Retina (tissue), 1 donor: Measurements from ENCODE around the gene KCNJ12.
"Not testable (repeated sequence)": the region's sequence is repeated elsewhere in the genome, so short reads cannot be mapped to it uniquely, and the experiment has no call there.

Source experiments
- DNase-seq: peaks from one replicate; pipeline ENCODE4 v3.0.0-alpha.2; 2016

Gene KCNJ12

DNA sequence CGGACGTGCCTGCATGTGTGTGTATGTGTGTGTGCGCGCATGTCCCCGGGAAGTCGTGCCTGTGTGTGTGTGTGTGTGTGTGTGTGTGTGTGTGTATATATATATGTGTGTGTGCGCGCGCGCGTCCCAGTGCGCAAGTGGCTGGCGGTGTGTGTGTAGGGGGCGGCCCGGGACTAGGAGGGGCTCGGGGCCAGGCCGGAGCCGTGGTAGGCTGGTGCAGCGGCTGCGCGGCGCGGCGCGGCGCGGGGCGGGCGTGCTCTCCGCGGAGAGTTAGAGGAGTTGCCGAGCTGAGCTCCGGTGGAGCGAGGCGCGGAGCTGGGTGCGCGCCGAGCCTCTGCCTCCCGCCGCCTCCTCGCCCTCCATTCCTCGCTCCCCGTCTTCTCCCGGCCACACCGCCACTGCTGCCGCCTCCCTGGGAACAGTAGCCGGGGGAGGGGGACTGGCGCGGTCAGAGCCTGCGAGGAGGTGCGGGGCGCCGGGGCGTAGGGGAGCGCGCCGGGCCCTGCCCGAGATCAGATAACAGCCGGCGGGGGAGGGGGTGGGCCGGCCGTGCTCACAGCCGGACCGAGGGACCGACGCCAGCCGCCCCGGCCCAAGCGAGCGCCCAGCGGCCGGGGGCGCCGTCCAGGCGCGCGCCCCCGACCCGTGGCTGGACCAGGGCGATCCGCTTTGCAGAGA lies at the start of gene KCNJ12:
TSS of gene KCNJ12 (plus strand) at position 277 of the 678 bp plus-strand sequence. CDS start 38,986 bp downstream, outside the sequence.
- peak; percentile 78 for DNase-seq

- not testable (repeated sequence) for DNase-seq
Measured at GRCh38 chr17:21327921-21328320, 48.2 kb upstream of the KCNJ12 start.

DNA sequence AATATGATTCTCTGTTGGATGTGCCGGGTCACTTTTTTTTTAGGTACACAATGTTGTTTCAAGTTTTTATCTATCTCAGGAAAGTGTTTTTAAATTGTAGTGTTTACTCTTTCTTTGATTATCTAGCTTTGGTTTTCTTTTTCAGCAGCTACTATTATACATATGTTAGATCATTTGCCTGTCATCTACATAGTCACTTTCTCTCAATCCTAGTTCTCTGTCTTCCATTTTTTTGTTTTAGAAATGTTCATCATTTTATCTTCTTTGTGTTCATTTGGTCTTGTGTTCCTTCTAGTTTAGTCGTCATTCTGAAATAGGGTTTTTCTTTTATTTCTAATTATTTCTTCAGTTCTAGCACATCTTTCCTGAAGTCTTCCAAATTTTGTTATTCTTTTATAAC lies 47.4 kb upstream of the KCNJ12 start:
- DNase-seq: not testable (repeated sequence)

DNA sequence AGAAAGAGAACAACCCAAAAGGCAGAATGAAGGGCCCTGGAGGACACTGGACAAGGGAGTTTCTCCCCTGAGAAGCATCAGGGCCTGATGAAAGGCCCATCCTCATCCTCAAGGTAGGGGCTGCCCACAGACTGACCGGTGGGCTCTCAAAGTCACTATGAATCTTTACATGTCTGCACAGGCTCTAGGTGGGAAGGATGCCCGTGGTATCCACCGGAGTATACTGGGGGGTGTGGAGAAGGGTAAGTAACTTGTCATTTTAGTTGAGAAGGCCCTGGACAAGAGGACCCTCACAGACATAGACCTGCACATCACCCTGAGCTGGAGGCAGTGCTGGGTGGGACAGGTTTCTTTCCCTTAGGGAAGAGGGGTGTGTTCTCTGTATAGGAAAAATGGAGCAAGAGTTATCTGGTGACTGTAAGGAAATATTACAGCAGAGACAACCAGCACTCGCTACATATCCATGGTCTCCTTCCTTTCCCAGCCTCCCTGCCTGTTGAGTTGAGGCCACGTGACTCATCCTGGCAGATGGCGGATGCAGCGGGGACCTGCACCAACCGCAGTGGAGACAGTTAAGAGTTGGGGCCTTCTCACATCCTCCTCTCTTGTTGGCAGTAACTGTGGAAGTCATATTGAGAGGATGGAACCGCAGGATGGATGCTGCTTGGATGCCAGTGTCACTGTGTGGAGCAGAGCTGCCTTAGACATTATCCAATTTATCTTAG lies 45.6 kb upstream of the KCNJ12 start:
- no peak for DNase-seq

DNA sequence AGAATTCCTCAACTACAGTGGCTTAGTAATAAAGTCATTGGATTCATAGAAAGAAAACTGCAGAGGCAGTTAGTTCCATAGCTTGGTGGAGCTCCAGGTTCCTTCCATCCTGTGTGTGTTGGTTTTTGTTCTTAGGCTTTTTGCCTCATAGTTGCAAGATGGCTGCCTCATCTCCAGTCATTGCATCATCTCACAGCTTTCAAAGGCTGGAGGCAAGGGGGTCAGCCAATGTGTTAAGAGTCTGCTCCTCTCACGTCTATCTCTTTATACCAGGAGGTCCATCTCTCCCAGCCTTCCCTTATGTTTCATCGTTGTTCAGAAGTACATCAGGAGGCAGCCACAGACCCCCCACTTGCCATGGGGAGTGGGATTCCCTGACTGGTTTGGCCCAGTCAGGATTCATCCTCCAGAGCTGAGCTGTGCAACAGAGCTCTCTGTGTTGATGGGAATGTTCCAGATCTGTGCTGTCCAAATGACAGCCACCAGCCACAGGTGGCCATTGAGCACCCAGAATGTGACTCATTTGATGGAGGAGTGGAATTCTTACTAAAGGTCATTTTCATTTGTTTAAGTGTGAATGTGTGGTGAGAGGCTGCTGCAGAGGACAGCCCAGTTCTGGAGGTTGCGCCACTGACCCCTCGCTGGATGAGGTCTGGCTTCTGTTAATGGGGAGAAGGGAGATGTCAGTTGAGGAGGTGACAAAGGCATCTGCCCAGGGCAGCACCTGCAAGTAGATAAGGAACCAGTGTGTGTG lies 39.4 kb upstream of the KCNJ12 start:
- DNase-seq: not testable (repeated sequence)

DNA sequence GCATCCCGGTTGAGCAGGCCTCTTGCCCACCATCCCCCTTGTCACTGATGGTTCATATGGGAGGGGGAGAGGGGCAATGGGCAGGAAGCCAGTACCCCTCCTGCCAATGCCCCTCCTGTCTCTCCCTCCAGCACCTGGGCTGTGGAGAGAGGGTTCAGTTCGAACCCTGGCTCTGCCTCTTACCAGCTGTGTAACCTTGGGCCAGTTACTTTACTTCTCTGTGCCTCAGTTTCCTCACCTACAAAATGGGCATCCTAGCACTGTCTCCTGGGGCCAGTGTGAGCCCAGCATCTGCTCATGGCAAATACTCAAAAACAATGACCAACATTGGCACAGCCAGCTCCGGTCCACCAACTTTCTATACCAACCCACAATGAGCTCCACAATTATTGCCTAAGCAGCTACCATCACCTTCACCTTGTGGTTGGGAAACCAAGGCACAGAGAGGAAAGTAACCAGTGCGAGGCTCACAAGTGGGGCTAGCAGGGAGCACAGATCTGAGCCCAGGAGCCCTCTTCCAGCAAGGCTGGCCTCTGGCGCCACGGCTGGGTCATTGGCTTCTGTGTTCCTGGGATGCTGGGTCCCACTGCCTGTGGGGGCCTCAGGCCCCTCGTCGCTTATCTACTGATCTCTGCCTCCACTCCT lies 38.1 kb upstream of the KCNJ12 start:
- not testable (repeated sequence) for DNase-seq

DNA sequence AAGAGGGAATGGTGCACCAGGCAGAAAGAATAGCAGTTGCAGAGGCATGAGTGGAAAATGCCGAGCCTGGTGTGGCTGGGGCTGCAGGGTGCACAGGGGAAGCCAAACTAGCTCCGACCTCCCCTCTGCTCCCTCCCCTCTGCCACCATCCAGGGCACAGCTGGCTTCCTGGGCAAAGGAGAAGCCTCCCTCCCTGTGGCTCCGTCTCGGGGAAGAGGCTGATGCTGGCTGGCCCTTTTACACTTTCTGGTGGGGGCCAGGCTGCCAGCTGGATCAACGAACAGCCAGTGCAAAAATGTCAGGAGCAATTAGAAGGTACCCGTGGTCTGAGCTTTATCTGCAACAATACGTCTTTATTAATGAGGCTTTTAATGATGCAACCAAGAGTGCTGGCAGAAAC lies 37.1 kb upstream of the KCNJ12 start:
- peak; percentile 83 for DNase-seq

- DNase-seq: not testable (repeated sequence)
Measured at GRCh38 chr17:21339571-21339970, 36.6 kb upstream of the KCNJ12 start.

DNA sequence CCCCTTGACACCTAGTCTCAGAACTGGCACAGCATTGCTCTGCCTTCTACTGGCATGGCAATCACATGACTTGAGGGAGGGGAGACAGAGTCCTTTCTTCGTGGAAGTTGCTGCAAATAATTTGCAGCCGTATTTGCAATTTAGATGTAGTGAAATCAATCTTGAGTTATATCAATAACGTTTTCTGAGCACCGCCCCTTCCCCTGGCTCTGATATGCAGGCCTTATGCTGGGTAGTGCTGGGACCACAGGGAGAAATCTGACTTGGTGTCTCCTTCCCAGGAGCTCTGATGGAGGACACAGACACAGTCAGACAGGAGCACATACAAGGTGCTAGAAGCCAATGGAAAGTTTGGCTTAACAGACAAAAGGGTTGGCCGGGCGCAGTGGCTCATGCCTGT lies 35.8 kb upstream of the KCNJ12 start:
- not testable (repeated sequence) for DNase-seq

- not testable (repeated sequence) for DNase-seq
Measured at GRCh38 chr17:21341279-21341678, 34.9 kb upstream of the KCNJ12 start.

DNA sequence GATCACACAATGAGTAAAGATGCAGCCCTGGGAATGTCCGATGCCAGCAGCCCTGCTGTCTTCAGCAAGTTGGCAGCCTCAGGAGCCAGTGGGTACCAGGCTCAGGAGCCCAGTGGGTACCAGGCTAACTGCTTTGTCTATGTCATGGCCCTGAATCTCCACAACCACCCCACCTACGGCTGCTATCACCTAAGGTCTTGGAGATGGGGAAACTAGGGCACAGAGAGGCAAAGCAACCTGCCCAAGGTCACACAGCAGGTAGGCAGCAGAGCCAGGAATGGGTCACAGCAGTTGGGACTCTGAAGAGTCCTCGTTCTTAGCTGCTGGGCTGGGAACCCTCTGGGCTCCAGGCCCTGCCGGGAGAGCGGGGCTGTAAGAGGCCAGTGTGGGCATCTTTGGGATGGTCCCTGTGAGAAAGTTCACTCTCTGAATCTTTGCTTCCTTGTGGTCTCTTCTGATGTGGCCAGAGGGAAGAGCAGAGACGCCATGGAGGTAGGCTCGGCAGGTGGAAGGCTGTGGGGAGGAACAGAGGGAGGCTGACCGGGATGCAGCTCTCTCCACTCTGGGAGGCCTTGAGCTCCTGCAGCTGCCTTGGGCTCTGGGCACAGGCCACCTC lies 34.1 kb upstream of the KCNJ12 start:
- DNase-seq: not testable (repeated sequence)

GRCh38 chr17:21343061-21343949 lies 32.9 kb upstream of the KCNJ12 start:
- not testable (repeated sequence) for DNase-seq

- DNase-seq: not testable (repeated sequence)
Measured at GRCh38 chr17:21344801-21345200, 31.4 kb upstream of the KCNJ12 start.

GRCh38 chr17:21345236-21345635 lies 30.9 kb upstream of the KCNJ12 start:
- DNase-seq: no peak

- not testable (repeated sequence) for DNase-seq
Measured at GRCh38 chr17:21346107-21346506, 30.1 kb upstream of the KCNJ12 start.

DNA sequence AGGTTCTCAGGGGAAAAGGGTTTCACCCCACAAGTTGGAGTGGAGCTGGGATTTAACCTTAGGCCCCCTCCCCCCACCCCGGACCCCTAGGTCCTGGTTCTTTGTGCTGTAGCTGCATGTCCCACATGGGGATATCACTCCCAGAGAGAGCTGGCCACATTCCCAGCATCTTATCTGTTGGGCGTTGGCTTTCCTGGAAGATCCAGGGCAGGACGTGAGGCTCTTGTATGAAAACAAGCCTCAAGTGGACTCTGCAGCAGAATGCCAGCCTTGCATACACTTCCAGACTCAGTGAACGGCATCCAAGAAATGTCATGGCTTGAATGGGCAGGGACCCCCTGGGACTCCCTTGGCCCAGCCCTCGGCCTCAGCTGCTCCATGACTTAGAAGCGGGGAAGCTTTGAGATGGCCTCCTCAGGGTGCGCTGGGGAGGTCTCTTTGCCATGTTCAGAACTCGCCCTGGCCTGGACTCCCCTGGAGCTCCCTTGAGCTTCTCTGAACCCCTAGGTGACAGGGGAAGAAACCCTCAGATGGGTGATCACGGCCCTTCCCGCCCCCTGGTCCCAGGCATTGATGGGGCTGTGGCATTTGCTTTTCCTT lies 29.4 kb upstream of the KCNJ12 start:
- DNase-seq: not testable (repeated sequence)

DNA sequence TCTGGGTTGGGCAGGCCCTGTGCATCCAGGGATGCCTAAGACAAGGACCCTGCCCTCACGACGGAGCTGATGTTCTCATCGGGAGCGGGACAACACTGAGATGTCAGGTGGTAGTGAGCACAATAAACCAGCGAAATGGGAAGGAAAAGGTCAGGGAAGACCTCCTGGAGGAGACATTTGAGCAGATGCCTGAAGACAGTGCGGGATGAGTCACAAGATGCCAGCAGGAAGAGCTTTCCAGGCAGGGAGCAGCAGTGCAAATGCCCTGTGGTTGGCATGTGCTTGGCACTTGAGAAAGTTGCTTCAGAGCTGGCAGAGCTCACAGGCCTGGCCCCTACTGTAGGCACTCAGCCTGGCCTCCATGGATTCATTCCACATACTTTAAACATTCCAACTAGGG lies 28.5 kb upstream of the KCNJ12 start:
- not testable (repeated sequence) for DNase-seq

- DNase-seq: not testable (repeated sequence)
Measured at GRCh38 chr17:21348081-21348925, 27.9 kb upstream of the KCNJ12 start.

DNA sequence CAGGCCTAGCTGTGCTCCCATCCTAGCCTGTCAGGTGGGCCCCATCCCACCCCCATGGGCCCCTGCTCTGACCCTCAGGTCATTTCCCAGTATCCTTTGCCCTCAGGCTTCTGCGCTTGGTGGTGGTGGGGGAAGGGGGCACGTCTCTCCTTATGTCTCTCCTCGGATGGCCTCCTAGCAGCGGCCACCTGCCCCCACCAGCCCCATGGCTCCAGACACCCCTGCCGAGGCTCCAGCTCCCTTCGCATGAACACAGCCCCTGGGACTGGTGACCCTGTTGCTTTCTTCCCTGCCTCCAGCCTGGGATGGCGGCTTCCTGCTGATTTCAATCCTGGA lies 27.3 kb upstream of the KCNJ12 start:
- DNase-seq: not testable (repeated sequence)
